Panc1 (cell line): Measurements from ENCODE around the gene CLPTM1L. TPM values are rescaled to one million over a fixed set of nuclear protein-coding genes. Genes with fewer than 3 reads are reported as not detected.

Source experiments
- ATAC-seq: fragments of 200-7000 bp; cut with Tn5 transposase; 2 replicates; pipeline ENCODE4 v1.9.1; 2020; ENCODE audit warnings: mild to moderate bottlenecking, moderate library complexity
- BruUV-seq: library from RNA; stranded (reverse); fragments of 400-500 nt; replicated peaks from 2 replicates; lab custom pipeline; 2021; lab: Mats Ljungman, UMichigan
- CTCF ChIA-PET: fragments of 300-600 bp; sonication (Branson Sonifier 250); formaldehyde crosslinking; loops from one replicate; lab custom pipeline; 2022; ENCODE audit warnings: antibody characterized with exemption; lab: Charles Lee
- POLR2A ChIA-PET: fragments of 300-600 bp; sonication (Branson Sonifier 250); formaldehyde crosslinking; loops from one replicate; lab custom pipeline; 2022; ENCODE audit warnings: antibody characterized with exemption; lab: Charles Lee
- DNase-seq: peaks from one replicate; pipeline ENCODE4 v3.0.0-alpha.2; 2010; ENCODE audit warnings: low read depth, low spot score
- H3K27ac ChIP-seq: 2 replicates; pipeline ENCODE4 v1.5.1; 2011; ENCODE audit warnings: mild to moderate bottlenecking, low read length, inconsistent platforms
- H3K27me3 ChIP-seq: fragments of 200-500 bp; sonication (Bioruptor generic); 2 replicates; pipeline ENCODE4 v1.6.0; 2014; ENCODE audit warnings: low read length, inconsistent platforms; ENCODE audit not compliant: control insufficient read depth, insufficient read depth
- H3K36me3 ChIP-seq: fragments of 200-500 bp; sonication (Bioruptor generic); 2 replicates; pipeline ENCODE4 v1.5.1; 2014; ENCODE audit warnings: inconsistent platforms, mild to moderate bottlenecking, low read length, moderate library complexity; ENCODE audit not compliant: control insufficient read depth, insufficient read depth
- H3K4me1 ChIP-seq: 2 replicates; pipeline ENCODE4 v1.5.1; 2011; ENCODE audit warnings: inconsistent platforms, mild to moderate bottlenecking, low read length, moderate library complexity; ENCODE audit not compliant: control insufficient read depth, insufficient read depth
- H3K4me3 ChIP-seq, 2 experiments: 2 replicates each; pipeline ENCODE4 v1.5.1; 2011 to 2012; ENCODE audit warnings: low read depth in 2 of 2, low read length in 2 of 2, mild to moderate bottlenecking in 2 of 2, inconsistent platforms in 1 of 2, moderate library complexity in 1 of 2
- H3K9me3 ChIP-seq: fragments of 200-500 bp; sonication (Bioruptor generic); 2 replicates; pipeline ENCODE4 v1.5.1; 2014; ENCODE audit warnings: low read depth, mild to moderate bottlenecking, inconsistent platforms, low read length, moderate library complexity; ENCODE audit not compliant: control insufficient read depth, insufficient read depth
- POLR2AphosphoS5 ChIP-seq: IDR thresholded peaks from 2 replicates; pipeline ENCODE4 v1.6.1; 2012; ENCODE audit warnings: mild to moderate bottlenecking, low read depth, low read length, moderate library complexity
- SIN3A ChIP-seq: IDR thresholded peaks from 2 replicates; pipeline ENCODE4 v1.6.1; 2012; ENCODE audit warnings: low read depth, mild to moderate bottlenecking, low read length, moderate library complexity, borderline replicate concordance; ENCODE audit not compliant: insufficient read depth
- TCF7L2 ChIP-seq: IDR thresholded peaks from 2 replicates; pipeline ENCODE4 v1.6.1; 2011; ENCODE audit warnings: mild to moderate bottlenecking, low read depth, low read length, inconsistent platforms
- in situ Hi-C: cut with HindIII; loops from 2 replicates; pipeline ENCODE4 v1.10.0; 2016; ENCODE audit warnings: low sequenced_read_pairs, low pct_unique_long_range_greater_than_20kb
- intact Hi-C: fragments of 100-400 bp; cut with micrococcal nuclease; formaldehyde crosslinking; loops from one replicate; pipeline ENCODE4 v1.10.0; 2022; ENCODE audit not compliant: unreplicated experiment
- total RNA-seq: library from RNA; stranded (reverse); gene quantifications from one replicate; pipeline ENCODE4 v1.2.1, GENCODE V29; 2021; ENCODE audit not compliant: unreplicated experiment
- TF ChIP-seq, protein P1 (sequence below), 2 experiments: IDR thresholded peaks; 2 replicates each; pipeline ENCODE4 v1.6.1; 2011 to 2012; ENCODE audit warnings: low read depth in 2 of 2, control low read depth in 1 of 2, low read length in 1 of 2, mild to moderate bottlenecking in 1 of 2, moderate library complexity in 1 of 2; ENCODE audit not compliant: insufficient read depth in 1 of 2
- TF ChIP-seq, protein P2 (sequence below): fragments of 450-650 bp; IDR thresholded peaks from 2 replicates; pipeline ENCODE4 v1.5.1; 2017; ENCODE audit warnings: mild to moderate bottlenecking

The CLPTM1L gene
- total RNA-seq, 1 experiment from 2014 or later: 188 TPM

DNA sequence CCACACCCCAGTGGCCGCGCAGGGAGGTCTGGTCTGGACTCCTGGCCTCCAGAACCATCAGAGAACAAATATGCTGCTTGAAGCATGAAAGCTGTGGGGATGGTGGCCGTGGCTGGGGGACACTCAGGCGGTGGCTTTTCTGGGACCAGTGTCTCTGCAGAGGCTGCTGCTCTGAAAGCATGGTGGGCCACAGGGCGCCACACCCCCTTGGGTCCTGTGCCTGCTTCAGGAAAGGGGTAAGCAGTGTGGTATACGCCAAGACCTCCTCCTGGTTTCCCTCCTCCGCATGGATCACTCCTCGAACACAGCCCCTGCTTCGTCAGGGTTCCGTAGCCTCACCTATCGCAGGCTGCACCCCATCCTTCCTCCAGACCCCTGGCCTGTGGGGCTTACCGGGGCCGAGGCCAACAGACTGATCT, 30.3 kb downstream of the CLPTM1L start:
- BruUV-seq: no TSS peak

DNA sequence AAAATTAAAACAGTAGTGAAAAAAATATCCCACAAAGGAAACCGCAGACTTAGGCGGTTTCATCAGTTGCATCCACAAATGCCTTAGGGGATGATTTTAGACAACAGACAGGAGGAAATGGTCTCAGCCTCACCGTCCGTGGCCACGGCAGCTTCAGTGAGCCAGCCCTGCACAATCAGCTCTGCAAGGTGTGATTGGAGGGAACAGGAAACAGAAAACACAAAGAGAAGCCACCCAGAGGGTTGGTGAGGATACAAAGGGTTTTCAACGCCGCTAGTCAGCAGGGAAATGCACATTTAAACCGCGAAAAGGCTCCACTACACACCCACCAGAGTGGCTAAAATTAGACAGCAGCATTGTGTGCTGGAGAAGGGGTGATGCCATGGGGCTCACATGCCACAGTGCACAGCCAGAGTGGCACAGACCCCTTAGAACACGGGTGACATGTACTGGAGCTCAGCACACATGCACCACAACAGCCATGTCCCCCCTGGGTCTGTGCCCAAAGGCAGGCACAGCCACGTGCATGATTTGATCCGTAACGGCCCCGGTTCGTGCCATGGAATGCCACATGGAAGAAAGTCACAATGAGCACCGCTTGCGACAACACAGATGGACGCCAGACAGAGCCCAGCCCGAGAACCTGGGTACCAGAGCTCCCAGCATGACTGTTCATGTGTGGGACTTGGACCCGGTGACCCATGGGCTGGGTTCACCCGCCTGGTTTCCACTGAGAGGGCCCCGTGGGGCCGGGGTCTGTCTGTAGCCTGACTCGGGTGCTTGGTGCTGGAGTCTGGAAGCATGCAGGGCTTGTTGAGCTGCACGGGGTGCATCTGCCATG, 31.7 kb downstream of the CLPTM1L start:
- in situ Hi-C loops: no loop called here

More for the DNA sequence above, 30.3 kb downstream of the CLPTM1L start:
- H3K27ac ChIP-seq: no peak overlapping the region
- no peak for TF ChIP-seq TCF7L2
- no peak for TF ChIP-seq SIN3A
- TF ChIP-seq POLR2AphosphoS5: no peak
- TF ChIP-seq, protein P1, sequence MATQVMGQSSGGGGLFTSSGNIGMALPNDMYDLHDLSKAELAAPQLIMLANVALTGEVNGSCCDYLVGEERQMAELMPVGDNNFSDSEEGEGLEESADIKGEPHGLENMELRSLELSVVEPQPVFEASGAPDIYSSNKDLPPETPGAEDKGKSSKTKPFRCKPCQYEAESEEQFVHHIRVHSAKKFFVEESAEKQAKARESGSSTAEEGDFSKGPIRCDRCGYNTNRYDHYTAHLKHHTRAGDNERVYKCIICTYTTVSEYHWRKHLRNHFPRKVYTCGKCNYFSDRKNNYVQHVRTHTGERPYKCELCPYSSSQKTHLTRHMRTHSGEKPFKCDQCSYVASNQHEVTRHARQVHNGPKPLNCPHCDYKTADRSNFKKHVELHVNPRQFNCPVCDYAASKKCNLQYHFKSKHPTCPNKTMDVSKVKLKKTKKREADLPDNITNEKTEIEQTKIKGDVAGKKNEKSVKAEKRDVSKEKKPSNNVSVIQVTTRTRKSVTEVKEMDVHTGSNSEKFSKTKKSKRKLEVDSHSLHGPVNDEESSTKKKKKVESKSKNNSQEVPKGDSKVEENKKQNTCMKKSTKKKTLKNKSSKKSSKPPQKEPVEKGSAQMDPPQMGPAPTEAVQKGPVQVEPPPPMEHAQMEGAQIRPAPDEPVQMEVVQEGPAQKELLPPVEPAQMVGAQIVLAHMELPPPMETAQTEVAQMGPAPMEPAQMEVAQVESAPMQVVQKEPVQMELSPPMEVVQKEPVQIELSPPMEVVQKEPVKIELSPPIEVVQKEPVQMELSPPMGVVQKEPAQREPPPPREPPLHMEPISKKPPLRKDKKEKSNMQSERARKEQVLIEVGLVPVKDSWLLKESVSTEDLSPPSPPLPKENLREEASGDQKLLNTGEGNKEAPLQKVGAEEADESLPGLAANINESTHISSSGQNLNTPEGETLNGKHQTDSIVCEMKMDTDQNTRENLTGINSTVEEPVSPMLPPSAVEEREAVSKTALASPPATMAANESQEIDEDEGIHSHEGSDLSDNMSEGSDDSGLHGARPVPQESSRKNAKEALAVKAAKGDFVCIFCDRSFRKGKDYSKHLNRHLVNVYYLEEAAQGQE (IDR thresholded peaks at IDR 0.05; ENCODE audit: insufficient read depth in 1 of 2, low read depth in 2 of 2, low read length in 1 of 2): no peak
- TF ChIP-seq, protein P2, sequence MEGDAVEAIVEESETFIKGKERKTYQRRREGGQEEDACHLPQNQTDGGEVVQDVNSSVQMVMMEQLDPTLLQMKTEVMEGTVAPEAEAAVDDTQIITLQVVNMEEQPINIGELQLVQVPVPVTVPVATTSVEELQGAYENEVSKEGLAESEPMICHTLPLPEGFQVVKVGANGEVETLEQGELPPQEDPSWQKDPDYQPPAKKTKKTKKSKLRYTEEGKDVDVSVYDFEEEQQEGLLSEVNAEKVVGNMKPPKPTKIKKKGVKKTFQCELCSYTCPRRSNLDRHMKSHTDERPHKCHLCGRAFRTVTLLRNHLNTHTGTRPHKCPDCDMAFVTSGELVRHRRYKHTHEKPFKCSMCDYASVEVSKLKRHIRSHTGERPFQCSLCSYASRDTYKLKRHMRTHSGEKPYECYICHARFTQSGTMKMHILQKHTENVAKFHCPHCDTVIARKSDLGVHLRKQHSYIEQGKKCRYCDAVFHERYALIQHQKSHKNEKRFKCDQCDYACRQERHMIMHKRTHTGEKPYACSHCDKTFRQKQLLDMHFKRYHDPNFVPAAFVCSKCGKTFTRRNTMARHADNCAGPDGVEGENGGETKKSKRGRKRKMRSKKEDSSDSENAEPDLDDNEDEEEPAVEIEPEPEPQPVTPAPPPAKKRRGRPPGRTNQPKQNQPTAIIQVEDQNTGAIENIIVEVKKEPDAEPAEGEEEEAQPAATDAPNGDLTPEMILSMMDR: no peak
- peaks cover 21% of the 10 kb centered on the region for H3K4me1 ChIP-seq
- peaks cover 2% of the 10 kb centered on the region; the same call in 1 of the 2 replicates for H3K36me3 ChIP-seq
- H3K4me3 ChIP-seq: no peak overlapping the region
- ChIA-PET POLR2A (no interaction called here), CTCF (interaction anchor here (0.6 kb wide), 1 partner anchor 110 kb away, joined by 3 read pairs; no protein-coding TSS in a partner anchor)
- ATAC-seq (no peak), DNase-seq (no peak)
- intact Hi-C loops (no loop called here), in situ Hi-C loops (no loop called here)
- no peaks in the 10 kb centered on the region for H3K27me3 ChIP-seq
- H3K9me3 ChIP-seq: peaks cover 3% of the 10 kb centered on the region; the same call in 1 of the 2 replicates

More for the DNA sequence above, 31.7 kb downstream of the CLPTM1L start:
- TF ChIP-seq, protein P2: no peak
- TF ChIP-seq POLR2AphosphoS5 (no peak), SIN3A (no peak), TCF7L2 (no peak)
- TF ChIP-seq, protein P1 (IDR thresholded peaks at IDR 0.05; ENCODE audit: insufficient read depth in 1 of 2, low read depth in 2 of 2, low read length in 1 of 2): no peak
- POLR2A ChIA-PET: no interaction called here
- ATAC-seq: no peak
- no peak for DNase-seq
- CTCF ChIA-PET: no interaction called here
- no peak overlapping the region for H3K27ac ChIP-seq
- H3K4me3 ChIP-seq: no peak overlapping the region
- peaks cover 3% of the 10 kb centered on the region; the same call in 1 of the 2 replicates for H3K9me3 ChIP-seq
- peaks cover 2% of the 10 kb centered on the region; the same call in 1 of the 2 replicates for H3K36me3 ChIP-seq
- intact Hi-C loops: no loop called here
- H3K27me3 ChIP-seq: no peaks in the 10 kb centered on the region
- BruUV-seq: no TSS peak
- H3K4me1 ChIP-seq: peaks cover 21% of the 10 kb centered on the region
